ENCODE data around the gene PRAF2. TPM values are rescaled to one million over a fixed set of nuclear protein-coding genes. Genes with fewer than 3 reads are reported as not detected.

The PRAF2 gene
- polyA plus RNA-seq, 1 donor, result 19.8 TPM

GRCh38 chrX:49042581-49043219 is 31.1 kb downstream of the PRAF2 start:
- no peak for DNase-seq (ENCODE audit: low read depth)

GRCh38 chrX:49041744-49042580 is 31.8 kb downstream of the PRAF2 start:
- no peak for DNase-seq (ENCODE audit: low read depth)

GRCh38 chrX:49040376-49040955 is 33.3 kb downstream of the PRAF2 start:
- no peak for DNase-seq (ENCODE audit: low read depth)

- no peak for DNase-seq (ENCODE audit: low read depth)
Observed at GRCh38 chrX:49039598-49040375, 34.0 kb downstream of the PRAF2 start.

- DNase-seq (ENCODE audit: low read depth), result no peak
Observed at GRCh38 chrX:49037883-49038475, 35.8 kb downstream of the PRAF2 start.

GRCh38 chrX:49030283-49030682 is 43.5 kb downstream of the PRAF2 start:
- DNase-seq (ENCODE audit: low read depth), result no peak

GRCh38 chrX:49029876-49030275 is 43.9 kb downstream of the PRAF2 start:
- DNase-seq (ENCODE audit: low read depth), result no peak

Other genes starting within 250 kb of the PRAF2 start
- gene ERAS, start 247.5 kb downstream of the PRAF2 start, polyA plus RNA-seq (ENCODE audit: insufficient read length), result 0.16 TPM
- gene PCSK1N, start 238.4 kb downstream of the PRAF2 start, polyA plus RNA-seq (ENCODE audit: insufficient read length), result not detected
- gene TIMM17B, start 176.2 kb downstream of the PRAF2 start, polyA plus RNA-seq (ENCODE audit: insufficient read length), result 37.2 TPM
- gene PQBP1, start 176.1 kb downstream of the PRAF2 start, polyA plus RNA-seq (ENCODE audit: insufficient read length), result 64.5 TPM
- gene SLC35A2, start 162.4 kb downstream of the PRAF2 start, polyA plus RNA-seq (ENCODE audit: insufficient read length), result 15.0 TPM
- gene PIM2, start 155.0 kb downstream of the PRAF2 start, polyA plus RNA-seq (ENCODE audit: insufficient read length), result 2.1 TPM
- 35.3 TPM for gene OTUD5, start 116.4 kb downstream of the PRAF2 start, polyA plus RNA-seq (ENCODE audit: insufficient read length)
- gene KCND1, start 102.2 kb downstream of the PRAF2 start, polyA plus RNA-seq (ENCODE audit: insufficient read length), result 1.2 TPM
- 25.0 TPM for gene GRIPAP1, start 71.7 kb downstream of the PRAF2 start, polyA plus RNA-seq (ENCODE audit: insufficient read length)
- gene TFE3, start 30.6 kb downstream of the PRAF2 start, polyA plus RNA-seq (ENCODE audit: insufficient read length), result 21.6 TPM
- 4.2 TPM for gene CCDC120, start 15.0 kb downstream of the PRAF2 start, polyA plus RNA-seq (ENCODE audit: insufficient read length)
- gene WDR45, start 5.9 kb upstream of the PRAF2 start, polyA plus RNA-seq (ENCODE audit: insufficient read length), result 34.4 TPM
- 19.0 TPM for gene GPKOW, start 49.7 kb upstream of the PRAF2 start, polyA plus RNA-seq (ENCODE audit: insufficient read length)
- gene MAGIX, start 88.8 kb upstream of the PRAF2 start, polyA plus RNA-seq (ENCODE audit: insufficient read length), result 1.9 TPM
- 179 TPM for gene PLP2, start 97.9 kb upstream of the PRAF2 start, polyA plus RNA-seq (ENCODE audit: insufficient read length)
- 3.6 TPM for gene PRICKLE3, start 112.4 kb upstream of the PRAF2 start, polyA plus RNA-seq (ENCODE audit: insufficient read length)
- gene SYP, start 126.2 kb upstream of the PRAF2 start, polyA plus RNA-seq (ENCODE audit: insufficient read length), result 1.0 TPM
- 0.03 TPM for gene CACNA1F, start 159.3 kb upstream of the PRAF2 start, polyA plus RNA-seq (ENCODE audit: insufficient read length)
- 12.4 TPM for gene CCDC22, start 161.5 kb upstream of the PRAF2 start, polyA plus RNA-seq (ENCODE audit: insufficient read length)
- 0.35 TPM for gene FOXP3, start 190.7 kb upstream of the PRAF2 start, polyA plus RNA-seq (ENCODE audit: insufficient read length)
- gene PPP1R3F, start 195.8 kb upstream of the PRAF2 start, polyA plus RNA-seq (ENCODE audit: insufficient read length), result 7.9 TPM
- not detected for gene GAGE10, start 229.6 kb upstream of the PRAF2 start, polyA plus RNA-seq (ENCODE audit: insufficient read length)
- gene GAGE12J, start 248.0 kb upstream of the PRAF2 start, polyA plus RNA-seq (ENCODE audit: insufficient read length), result not detected

All from forelimb muscle (tissue), 1 donor.